ENCODE measurements around the gene KRTAP4-11. TPM values are rescaled to one million over a fixed set of nuclear protein-coding genes. Genes with fewer than 3 reads are reported as not detected.
"Not testable (repeated sequence)": the region's sequence is repeated elsewhere in the genome, so short reads cannot be mapped to it uniquely, and the experiment has no call there.

KRTAP4-11 gene
- polyA plus RNA-seq, 3 donors = not detected

DNA sequence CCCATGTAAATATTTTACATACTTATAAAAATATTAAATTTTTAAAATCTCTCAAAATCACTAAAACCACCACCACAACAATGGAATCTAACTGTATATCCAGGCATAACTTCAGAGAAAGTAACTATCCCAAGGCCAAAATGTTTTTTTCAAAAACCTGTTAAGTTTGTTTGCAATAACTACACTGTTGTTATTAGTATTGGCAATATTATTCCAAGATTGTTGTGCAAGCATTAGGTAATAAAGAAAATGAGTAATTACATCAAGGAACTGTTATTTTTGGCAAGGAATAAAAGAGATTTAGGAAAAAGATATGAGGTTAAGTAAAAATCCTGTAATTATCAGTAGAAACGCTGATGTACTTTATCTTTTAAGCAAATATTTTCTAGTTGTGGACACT lies 9.2 kb upstream of the KRTAP4-11 start:
- no peak for DNase-seq (ENCODE audit: extremely low read depth in 1 of 11, low read depth in 9 of 11, low spot score in 4 of 11)

DNA sequence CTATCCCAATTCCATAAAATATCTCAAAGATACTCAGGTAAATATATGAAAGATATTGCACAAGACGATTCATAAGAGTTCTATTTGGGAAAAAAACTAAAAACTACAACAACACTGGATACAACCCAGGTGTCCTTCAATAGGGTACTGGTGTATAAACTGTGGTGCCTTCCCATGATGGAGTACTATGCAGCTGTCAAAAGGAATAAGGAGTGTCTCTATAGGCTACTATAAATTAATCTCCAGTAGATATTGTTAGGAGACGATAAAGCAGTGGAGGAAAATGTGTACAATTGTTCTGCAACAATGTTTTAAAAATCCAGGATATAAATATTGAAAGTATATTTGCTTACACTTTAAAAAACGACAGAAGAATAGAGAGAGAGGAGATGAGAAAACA lies 8.2 kb upstream of the KRTAP4-11 start:
- DNase-seq (ENCODE audit: extremely low read depth in 1 of 11, low read depth in 9 of 11, low spot score in 4 of 11) = no peak

DNA sequence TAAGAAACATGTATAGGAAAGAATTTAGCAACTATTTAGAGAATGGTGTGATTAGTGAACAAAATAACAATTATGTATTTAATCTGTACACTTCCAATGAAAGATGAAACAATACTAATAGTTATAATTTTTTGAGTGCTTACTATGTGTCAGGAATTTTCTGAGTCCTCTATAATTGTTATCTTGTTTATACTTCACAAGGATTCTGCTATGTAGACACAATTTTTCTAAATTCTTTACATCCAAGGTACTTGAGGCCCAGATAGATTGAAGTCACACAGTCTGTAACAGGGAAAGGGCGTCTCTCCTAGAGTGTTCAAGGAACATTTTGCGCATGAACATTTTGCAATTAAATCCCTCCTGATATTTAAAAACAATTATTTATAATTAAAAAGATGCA lies 6.9 kb upstream of the KRTAP4-11 start:
- DNase-seq (ENCODE audit: extremely low read depth in 1 of 11, low read depth in 9 of 11, low spot score in 4 of 11) = no peak

DNA sequence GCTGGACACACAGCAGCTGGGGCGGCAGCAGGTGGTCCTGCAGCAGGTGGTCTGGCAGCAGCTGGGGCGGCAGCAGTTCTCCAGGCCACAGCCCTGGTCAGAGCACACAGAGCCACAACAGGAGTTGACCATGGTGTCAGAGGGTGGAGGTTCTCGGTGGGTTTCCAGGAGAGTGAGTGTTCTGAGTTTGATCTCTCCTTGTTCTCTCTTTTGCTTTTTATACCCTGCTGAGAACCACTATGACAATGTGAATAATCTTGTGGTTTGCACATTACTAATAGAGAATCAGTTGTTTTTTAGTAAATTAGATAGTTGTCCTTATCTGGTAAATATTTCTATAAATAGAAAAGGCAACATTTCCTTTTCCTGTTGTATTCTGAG lies 5.8 kb upstream of the KRTAP4-11 start, which contains the start of gene KRTAP4-12:
KRTAP4-12 (minus strand) TSS at position 192 of the 381 bp plus-strand sequence; CDS start at position 132, 60 bp downstream.
- DNase-seq (ENCODE audit: extremely low read depth in 1 of 11, low read depth in 9 of 11, low spot score in 4 of 11) = not testable (repeated sequence)

DNA sequence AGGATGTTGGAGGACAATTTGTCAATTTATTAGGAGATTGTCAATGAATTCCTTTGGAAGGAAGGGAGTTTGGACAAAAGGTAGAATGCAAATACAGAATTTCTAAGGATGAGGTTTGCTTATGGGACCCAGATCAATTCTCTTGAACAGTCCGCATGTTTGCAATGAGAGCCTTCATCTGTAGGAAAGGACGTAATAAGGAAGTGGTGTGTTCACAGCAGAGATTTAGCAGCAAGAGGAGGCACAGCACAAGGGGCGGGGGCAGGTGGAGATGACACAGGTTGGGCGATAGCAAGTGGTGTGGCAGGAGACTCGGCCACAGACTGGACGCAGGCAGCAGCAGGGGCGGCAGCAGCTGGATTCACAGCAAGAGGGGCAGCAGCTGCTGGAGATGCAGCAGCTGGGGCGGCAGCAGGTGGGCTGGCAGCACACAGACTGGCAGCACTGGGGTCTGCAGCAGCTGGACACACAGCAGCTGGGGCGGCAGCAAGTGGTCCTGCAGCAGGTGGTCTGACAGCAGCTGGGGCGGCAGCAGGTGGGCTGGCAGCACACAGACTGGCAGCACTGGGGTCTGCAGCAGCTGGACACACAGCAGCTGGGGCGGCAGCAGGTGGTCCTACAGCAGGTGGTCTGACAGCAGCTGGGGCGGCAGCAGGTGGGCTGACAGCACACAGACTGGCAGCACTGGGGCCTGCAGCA lies 5.3 kb upstream of the KRTAP4-11 start:
- not testable (repeated sequence) for DNase-seq (ENCODE audit: extremely low read depth in 1 of 11, low read depth in 9 of 11, low spot score in 4 of 11)

DNA sequence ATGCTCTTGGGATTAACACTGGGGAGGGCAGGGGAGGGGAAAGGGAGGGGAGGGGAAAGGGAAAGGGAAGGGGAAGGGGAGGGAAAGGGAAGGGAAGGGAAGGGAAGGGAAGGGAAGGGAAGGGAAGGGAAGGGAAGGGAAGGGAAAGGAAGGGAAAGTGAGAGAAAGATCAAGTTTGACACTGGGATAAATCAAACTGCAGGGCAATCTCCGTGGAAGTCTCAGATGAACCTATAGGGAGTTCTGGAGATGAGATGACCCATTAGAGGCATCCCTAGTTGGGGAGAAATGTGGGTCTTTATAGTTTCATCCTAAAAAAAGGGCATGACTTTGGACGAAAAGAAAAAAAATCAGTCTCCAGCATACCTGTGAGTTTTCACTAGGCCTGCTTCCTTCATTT lies 3.6 kb upstream of the KRTAP4-11 start:
- DNase-seq (ENCODE audit: extremely low read depth in 1 of 11, low read depth in 9 of 11, low spot score in 4 of 11) = no peak

DNA sequence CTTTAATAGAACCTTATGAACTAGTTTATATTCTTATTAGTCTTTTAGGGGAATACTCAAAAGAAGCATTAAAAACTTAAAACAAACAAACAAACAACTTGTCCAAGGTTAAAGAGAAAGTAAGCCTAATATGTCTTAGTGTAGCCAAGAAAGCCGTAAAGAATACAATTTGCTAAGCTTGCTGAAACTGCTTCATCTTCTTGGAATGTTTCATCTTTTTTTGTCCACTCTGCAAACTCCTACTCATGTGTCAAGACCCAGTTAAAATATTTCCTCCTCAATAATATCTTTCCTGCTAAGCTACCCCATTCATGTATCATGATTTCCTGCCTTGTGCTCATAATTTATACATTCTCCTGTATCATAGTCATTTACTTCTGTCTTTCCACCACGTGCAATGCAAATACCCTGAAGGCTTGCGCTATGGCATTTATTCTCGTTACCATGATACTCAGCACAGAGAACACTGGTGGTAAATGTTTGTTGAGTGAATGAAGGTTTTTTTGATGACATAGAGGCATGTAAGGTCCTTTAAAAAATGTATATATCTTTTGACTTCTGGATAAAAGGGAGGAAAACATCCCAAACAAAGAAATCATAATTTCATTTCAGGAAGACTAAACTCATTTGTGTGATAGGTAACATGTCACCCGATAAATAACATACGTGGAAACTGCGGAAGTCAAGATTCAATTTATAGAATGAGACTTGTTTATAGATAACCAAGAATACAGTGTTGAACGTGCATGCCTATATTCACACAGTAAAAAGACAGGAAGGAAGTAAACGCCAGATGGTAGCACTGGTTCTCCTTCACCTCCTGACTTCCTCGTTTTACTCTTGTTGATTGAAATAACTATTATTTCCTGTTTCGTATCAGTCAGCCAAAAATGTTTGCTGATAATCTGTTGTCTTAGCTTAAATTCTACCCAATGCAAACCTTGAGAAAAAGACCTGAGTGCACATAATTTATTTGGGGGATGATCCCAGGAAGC lies 1.8 kb upstream of the KRTAP4-11 start:
- DNase-seq (ENCODE audit: extremely low read depth in 1 of 11, low read depth in 9 of 11, low spot score in 4 of 11) = not testable (repeated sequence)

GRCh38 chr17:41118721-41119120 lies 548 bp upstream of the KRTAP4-11 start:
- DNase-seq (ENCODE audit: extremely low read depth in 1 of 11, low read depth in 9 of 11, low spot score in 4 of 11) = no peak

- DNase-seq (ENCODE audit: extremely low read depth in 1 of 11, low read depth in 9 of 11, low spot score in 4 of 11) = no peak
Measured at GRCh38 chr17:41116297-41116696, 1.9 kb downstream of the KRTAP4-11 start.

- no peak for DNase-seq (ENCODE audit: extremely low read depth in 1 of 11, low read depth in 9 of 11, low spot score in 4 of 11)
Measured at GRCh38 chr17:41111151-41111885, 6.9 kb downstream of the KRTAP4-11 start.

- not testable (repeated sequence) for DNase-seq (ENCODE audit: extremely low read depth in 1 of 11, low read depth in 9 of 11, low spot score in 4 of 11)
Measured at GRCh38 chr17:41108728-41109386, 9.3 kb downstream of the KRTAP4-11 start.

DNA sequence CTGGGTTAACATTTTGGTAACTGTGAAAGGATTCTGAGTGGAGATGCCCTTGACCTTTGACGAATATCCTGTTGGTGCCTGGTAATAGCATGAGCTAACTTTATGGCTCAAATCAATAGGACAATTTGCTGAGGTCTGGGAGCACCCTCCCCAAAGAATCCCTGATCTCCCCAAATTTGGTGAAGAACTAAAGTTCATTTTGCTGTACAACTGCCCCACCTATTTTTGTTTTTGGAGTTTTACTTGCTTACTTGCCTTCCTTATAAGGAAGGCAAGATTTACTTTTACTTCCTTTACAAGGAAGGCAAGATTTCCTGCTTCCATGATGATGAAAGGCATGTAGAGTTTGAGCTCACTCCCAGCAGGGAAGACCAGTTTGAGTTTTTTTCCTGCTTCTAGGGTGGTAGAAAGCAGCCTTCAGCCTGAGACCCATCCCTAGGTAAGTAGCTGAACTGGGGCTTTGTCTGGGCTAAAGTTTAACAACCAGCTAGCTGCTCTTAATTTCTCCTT lies 10.2 kb downstream of the KRTAP4-11 start:
- no peak for DNase-seq (ENCODE audit: extremely low read depth in 1 of 11, low read depth in 9 of 11, low spot score in 4 of 11)

GRCh38 chr17:41105347-41105746 lies 12.8 kb downstream of the KRTAP4-11 start, which contains the start of gene KRTAP4-9:
Gene KRTAP4-9, plus strand, starts transcription at chr17:41105389. Its CDS starts 0 bp downstream, at chr17:41105389.
- not testable (repeated sequence) for DNase-seq (ENCODE audit: extremely low read depth in 1 of 11, low read depth in 9 of 11, low spot score in 4 of 11)

DNA sequence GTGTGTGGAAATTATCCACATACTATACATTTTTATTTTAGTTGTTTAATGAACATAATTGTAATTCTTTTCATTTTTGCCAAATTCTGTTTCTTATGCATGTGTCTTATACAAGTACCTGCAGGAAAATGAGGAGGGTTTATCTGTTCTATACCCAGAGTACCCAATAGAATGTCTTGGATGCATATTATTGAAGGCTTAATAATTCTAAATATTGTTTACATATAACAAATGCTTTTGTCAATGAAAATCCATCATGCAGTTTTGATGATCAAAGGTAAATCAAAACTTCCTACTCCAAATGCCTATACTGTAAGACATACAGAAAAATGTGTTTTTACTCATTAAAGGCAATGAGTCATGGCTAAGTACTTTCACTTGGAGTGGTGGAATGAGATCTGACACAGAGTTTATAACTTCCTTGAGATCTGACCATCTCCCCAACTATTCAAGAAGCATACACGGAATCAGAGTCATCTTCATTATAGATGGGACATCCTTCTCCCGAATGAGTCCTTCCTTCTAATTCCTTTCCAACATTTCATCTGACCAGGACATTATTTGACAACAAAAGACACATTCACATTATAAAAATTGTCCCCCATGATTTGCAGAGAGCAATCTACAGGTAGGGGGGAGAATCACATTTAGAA lies 13.7 kb downstream of the KRTAP4-11 start:
- not testable (repeated sequence) for DNase-seq (ENCODE audit: extremely low read depth in 1 of 11, low read depth in 9 of 11, low spot score in 4 of 11)

GRCh38 chr17:41103896-41104295 lies 14.3 kb downstream of the KRTAP4-11 start:
- DNase-seq (ENCODE audit: extremely low read depth in 1 of 11, low read depth in 9 of 11, low spot score in 4 of 11) = no peak

- no peak for DNase-seq (ENCODE audit: extremely low read depth in 1 of 11, low read depth in 9 of 11, low spot score in 4 of 11)
Measured at GRCh38 chr17:41101586-41102259, 16.4 kb downstream of the KRTAP4-11 start, which contains the start of gene KRTAP4-16. Gene KRTAP4-16, minus strand, starts transcription at chr17:41102209. Its CDS starts 0 bp downstream, at chr17:41102209.

Measured in renal cortex interstitium (tissue), 11 donors.